Ascending aorta (tissue), 2 donors: ENCODE data around the gene ITGAD. TPM values are rescaled to one million over a fixed set of nuclear protein-coding genes. Genes with fewer than 3 reads are reported as not detected.

Experiments
- DNase-seq, 2 donors: peaks; one replicate each; pipeline ENCODE4 v3.0.0-alpha.2; 2019; ENCODE audit warnings: low spot score in 2 of 2
- H3K27ac ChIP-seq, 2 donors: fragments of 200-600 bp; sonication (generic); one replicate each; pipeline ENCODE4 v1.5.1; 2016 to 2017; ENCODE audit warnings: mild to moderate bottlenecking in 1 of 2
- H3K27me3 ChIP-seq: fragments of 200-600 bp; sonication (generic); one replicate; pipeline ENCODE4 v1.5.1; 2017
- H3K36me3 ChIP-seq, 2 donors: fragments of 200-600 bp; sonication (generic); one replicate each; pipeline ENCODE4 v1.5.1; 2016
- H3K4me1 ChIP-seq, 2 donors: fragments of 200-600 bp; sonication (generic); one replicate each; pipeline ENCODE4 v1.5.1; 2016 to 2017; ENCODE audit warnings: mild to moderate bottlenecking in 1 of 2
- H3K4me3 ChIP-seq, 2 donors: fragments of 200-600 bp; sonication (generic); one replicate each; pipeline ENCODE4 v1.5.1; 2016 to 2017; ENCODE audit warnings: mild to moderate bottlenecking in 1 of 2
- H3K9me3 ChIP-seq, 2 donors: fragments of 200-600 bp; sonication (generic); one replicate each; pipeline ENCODE4 v1.5.1; 2016
- intact Hi-C: fragments of 100-400 bp; cut with DNase I; formaldehyde crosslinking; loops from one replicate; pipeline ENCODE4 v1.15.1; 2023
- total RNA-seq: library from RNA; depleted of rRNA; stranded (reverse); fragments of >200 nt; gene quantifications from one replicate; pipeline ENCODE4 v1.1.0, GENCODE V29; 2016
- TF ChIP-seq, protein P1 (sequence below), 3 experiments: fragments of 200-600 bp in 2 of 3; fragments of 450-650 bp in 1 of 3; sonication (generic) in 2 of 3; IDR thresholded peaks; one replicate each; pipeline ENCODE4 v1.5.1; 2016 to 2019; ENCODE audit warnings: antibody characterized with exemption in 3 of 3, mild to moderate bottlenecking in 1 of 3, moderate library complexity in 1 of 3

ITGAD gene
- total RNA-seq, 1 donor from 2014 or later, result not detected

DNA sequence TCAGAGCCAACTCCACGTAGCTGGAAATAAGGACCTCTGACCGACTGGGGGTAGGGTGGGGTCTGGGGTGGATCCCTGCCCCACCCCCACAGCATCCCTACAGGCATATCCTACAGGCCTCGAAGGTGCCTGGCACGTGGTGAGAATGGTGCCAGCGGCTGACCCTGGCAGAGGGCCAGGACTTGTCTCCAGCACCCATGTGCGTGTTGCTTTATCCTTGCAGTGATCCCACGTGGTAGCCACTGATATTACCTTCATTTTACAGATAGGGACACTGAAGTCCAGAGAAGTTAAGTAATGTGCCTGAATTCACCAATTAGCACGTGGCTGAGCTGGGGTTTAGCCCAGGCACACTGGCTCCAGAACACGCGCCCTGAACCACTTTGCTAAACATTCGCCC lies 8.3 kb downstream of the ITGAD start:
- no peak for DNase-seq
- H3K27me3 ChIP-seq, result no peaks in the 10 kb centered on the region
- intact Hi-C loops, result no loop called here
- H3K9me3 ChIP-seq, result no peaks in the 10 kb centered on the region
- no peak overlapping the region for H3K4me3 ChIP-seq
- no peaks in the 10 kb centered on the region for H3K36me3 ChIP-seq
- no peaks in the 10 kb centered on the region for H3K4me1 ChIP-seq
- TF ChIP-seq, protein P1, sequence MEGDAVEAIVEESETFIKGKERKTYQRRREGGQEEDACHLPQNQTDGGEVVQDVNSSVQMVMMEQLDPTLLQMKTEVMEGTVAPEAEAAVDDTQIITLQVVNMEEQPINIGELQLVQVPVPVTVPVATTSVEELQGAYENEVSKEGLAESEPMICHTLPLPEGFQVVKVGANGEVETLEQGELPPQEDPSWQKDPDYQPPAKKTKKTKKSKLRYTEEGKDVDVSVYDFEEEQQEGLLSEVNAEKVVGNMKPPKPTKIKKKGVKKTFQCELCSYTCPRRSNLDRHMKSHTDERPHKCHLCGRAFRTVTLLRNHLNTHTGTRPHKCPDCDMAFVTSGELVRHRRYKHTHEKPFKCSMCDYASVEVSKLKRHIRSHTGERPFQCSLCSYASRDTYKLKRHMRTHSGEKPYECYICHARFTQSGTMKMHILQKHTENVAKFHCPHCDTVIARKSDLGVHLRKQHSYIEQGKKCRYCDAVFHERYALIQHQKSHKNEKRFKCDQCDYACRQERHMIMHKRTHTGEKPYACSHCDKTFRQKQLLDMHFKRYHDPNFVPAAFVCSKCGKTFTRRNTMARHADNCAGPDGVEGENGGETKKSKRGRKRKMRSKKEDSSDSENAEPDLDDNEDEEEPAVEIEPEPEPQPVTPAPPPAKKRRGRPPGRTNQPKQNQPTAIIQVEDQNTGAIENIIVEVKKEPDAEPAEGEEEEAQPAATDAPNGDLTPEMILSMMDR (IDR thresholded peaks at IDR 0.05), result no peak
- no peak overlapping the region for H3K27ac ChIP-seq

DNA sequence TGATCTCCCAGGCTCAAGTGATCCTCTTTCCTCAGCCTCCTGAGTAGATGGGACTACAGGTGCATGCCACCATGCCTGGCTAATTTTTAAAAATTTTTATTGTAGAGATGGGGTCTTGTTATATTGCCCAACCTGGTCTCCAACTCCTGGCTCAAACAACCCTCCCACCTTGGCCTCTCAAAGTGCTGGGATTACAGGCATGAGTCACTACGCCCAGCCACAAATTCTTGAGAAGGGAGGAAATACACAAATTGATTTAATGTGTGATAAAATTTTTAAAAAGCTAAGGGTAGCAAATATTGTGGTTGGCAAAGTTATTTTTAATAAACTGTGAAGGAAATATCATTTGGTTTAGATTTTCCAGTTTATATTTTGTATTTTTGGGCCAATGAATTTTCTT lies 9.6 kb downstream of the ITGAD start:
- TF ChIP-seq, protein P1 (IDR thresholded peaks at IDR 0.05), result no peak
- H3K27ac ChIP-seq, result no peak overlapping the region
- no peak for DNase-seq
- H3K27me3 ChIP-seq, result no peaks in the 10 kb centered on the region
- intact Hi-C loops, result no loop called here
- no peaks in the 10 kb centered on the region for H3K4me1 ChIP-seq
- H3K36me3 ChIP-seq, result no peaks in the 10 kb centered on the region
- H3K9me3 ChIP-seq, result no peaks in the 10 kb centered on the region
- H3K4me3 ChIP-seq, result no peak overlapping the region

DNA sequence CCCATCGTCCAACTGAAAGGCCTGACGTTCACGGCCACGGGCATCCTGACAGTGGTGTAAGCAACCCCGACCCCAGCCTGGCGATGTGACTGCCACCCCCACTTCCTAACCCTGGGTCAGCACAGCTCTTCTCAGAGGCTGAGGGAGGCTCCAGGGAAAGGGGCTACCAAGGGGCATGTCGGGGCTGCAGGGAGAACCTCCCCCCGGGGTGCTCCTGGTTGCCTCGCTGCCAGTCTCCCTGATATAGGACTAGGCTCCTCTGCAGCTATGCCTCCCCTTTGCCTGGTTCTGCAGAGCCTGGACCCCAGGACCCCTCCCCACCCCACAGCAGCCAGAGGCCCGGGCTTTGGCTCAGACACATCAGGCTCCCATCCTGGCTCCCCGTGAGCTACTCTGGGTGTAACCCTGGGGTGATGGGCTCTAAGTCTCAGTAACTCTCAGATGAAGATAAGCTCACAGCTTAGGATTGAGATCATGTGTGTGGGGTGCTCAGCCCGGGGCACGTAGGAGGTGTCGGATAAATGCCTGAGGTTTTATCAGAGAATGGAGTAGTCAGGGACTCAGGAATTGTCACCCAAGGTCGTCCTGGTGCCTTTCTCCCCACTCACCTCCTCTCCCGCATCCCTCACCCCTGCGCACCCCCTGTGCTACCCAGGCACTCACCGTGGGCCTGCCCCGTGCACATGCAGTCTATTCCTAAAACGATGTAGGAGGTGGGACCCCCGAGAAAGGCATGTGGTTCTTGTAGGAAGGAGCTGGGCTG lies 10.6 kb downstream of the ITGAD start:
- intact Hi-C loops, result no loop called here
- Histone ChIP-seq H3K27ac (no peak overlapping the region), H3K4me3 (no peak overlapping the region), H3K27me3 (no peaks in the 10 kb centered on the region), H3K4me1 (no peaks in the 10 kb centered on the region), H3K36me3 (no peaks in the 10 kb centered on the region), H3K9me3 (no peaks in the 10 kb centered on the region)
- TF ChIP-seq, protein P1 (IDR thresholded peaks at IDR 0.05), result no peak
- no peak for DNase-seq

DNA sequence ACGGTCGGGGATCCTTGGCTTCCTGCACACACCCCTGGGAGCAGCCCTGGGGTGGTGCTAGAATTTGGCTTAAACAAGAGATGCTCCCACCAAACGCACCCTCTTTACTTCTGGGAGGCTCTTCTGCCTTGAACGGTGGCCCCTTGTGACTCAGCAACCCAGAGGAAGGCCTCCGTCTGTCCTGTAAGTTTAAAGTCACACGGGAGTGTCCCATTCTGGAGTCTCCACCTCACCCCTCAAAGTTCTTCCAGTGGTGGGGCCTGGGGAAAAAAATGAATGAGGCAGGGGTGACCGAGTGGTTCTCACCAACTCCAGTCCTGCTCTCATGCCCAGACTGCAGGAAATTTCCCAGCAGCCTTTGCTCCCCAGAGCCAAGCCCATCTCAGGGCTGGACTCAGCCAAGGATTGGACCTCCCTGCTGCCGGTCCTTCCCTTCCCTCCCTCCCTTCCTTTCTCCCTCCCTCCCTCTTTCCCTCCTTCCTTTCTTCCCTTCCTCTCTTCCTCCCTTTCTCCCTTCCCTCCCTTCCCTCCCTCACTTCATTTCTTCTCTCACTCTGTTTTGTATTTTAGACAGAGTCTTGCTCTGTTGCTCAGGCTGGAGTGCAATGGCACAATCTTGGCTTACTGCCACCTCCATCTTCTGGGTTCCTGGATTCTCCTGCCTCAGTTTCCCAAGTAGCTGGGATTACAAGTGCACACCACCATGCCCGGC lies 11.4 kb downstream of the ITGAD start:
- Histone ChIP-seq H3K36me3 (no peaks in the 10 kb centered on the region), H3K27ac (no peak overlapping the region), H3K27me3 (no peaks in the 10 kb centered on the region), H3K9me3 (no peaks in the 10 kb centered on the region), H3K4me1 (no peaks in the 10 kb centered on the region), H3K4me3 (no peak overlapping the region)
- intact Hi-C loops, result no loop called here
- TF ChIP-seq, protein P1 (IDR thresholded peaks at IDR 0.05), result no peak
- no peak for DNase-seq

DNA sequence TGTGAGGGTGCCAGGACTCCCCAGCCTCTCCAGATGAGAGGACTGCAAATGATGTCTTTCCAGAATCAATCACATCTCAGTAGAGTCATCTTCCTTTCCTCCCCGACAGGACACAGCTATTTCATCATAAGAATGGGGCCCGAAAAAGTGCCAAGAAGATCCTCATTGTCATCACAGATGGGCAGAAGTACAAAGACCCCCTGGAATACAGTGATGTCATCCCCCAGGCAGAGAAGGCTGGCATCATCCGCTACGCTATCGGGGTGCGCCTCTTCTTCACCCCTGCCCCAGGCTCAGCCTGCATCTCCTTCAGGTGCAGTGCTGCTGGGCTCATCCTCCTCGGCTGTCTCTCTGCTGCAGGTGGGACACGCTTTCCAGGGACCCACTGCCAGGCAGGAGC lies 14.3 kb downstream of the ITGAD start:
- H3K4me3 ChIP-seq, result no peak overlapping the region
- TF ChIP-seq, protein P1 (IDR thresholded peaks at IDR 0.05), result no peak
- H3K27me3 ChIP-seq, result no peaks in the 10 kb centered on the region
- H3K27ac ChIP-seq, result no peak overlapping the region
- no peaks in the 10 kb centered on the region for H3K4me1 ChIP-seq
- no peaks in the 10 kb centered on the region for H3K9me3 ChIP-seq
- no peak for DNase-seq
- intact Hi-C loops, result no loop called here
- no peaks in the 10 kb centered on the region for H3K36me3 ChIP-seq
